T-cell (primary cell): ENCODE results near the gene HCST. TPM values are rescaled to one million over a fixed set of nuclear protein-coding genes. Genes with fewer than 3 reads are reported as not detected.
A peak's percentile ranks its signal among the peaks of the same experiment; 100 is the strongest.

Experiments
- ATAC-seq, 4 experiments: fragments of 200-7000 bp in 3 of 4; fragments of 150-1000 bp in 1 of 4; cut with Tn5 transposase; replicated peaks in 1 of 4; 1 replicate in 3 of 4; 2 replicates in 1 of 4; pipeline ENCODE4 v1.10.0; 2021; ENCODE audit warnings: moderate library complexity in 3 of 4, mild to moderate bottlenecking in 2 of 4, moderate number of reproducible peaks in 1 of 4
- CTCF ChIA-PET, 2 donors: fragments of 300-600 bp; sonication (Branson Sonifier 250); formaldehyde crosslinking; loops; one replicate each; lab custom pipeline; 2022; ENCODE audit warnings: antibody characterized with exemption in 2 of 2; lab: Charles Lee
- POLR2A ChIA-PET, 2 donors: fragments of 300-600 bp; sonication (Branson Sonifier 250); formaldehyde crosslinking; loops; one replicate each; lab custom pipeline; 2022; ENCODE audit warnings: antibody characterized with exemption in 2 of 2; lab: Charles Lee
- DNase-seq, 35 experiments: peaks; one replicate each; pipeline versions ENCODE4 v3.0.0 to v3.0.0-alpha.2; 2013 to 2023
- H3K27ac ChIP-seq: one replicate; pipeline ENCODE4 v1.5.1; 2013; ENCODE audit warnings: low read length
- H3K27me3 ChIP-seq, 2 experiments: replicated peaks in 1 of 2; 1 replicate in 1 of 2; 2 replicates in 1 of 2; pipeline versions ENCODE4 v1.6.1 to v1.7.0; 2013; ENCODE audit warnings: low read length in 1 of 2, mixed read lengths in 1 of 2; ENCODE audit not compliant: control insufficient read depth in 2 of 2, insufficient read depth in 2 of 2; ENCODE audit errors: extremely low read depth in 1 of 2
- H3K36me3 ChIP-seq, 2 donors: 1 replicate in 1 of 2; 2 replicates in 1 of 2; pipeline versions ENCODE4 v1.6.1 to v1.7.0; 2013; ENCODE audit warnings: low read length in 1 of 2; ENCODE audit not compliant: control insufficient read depth in 2 of 2, insufficient read depth in 1 of 2; ENCODE audit errors: extremely low read depth in 1 of 2
- H3K4me1 ChIP-seq, 2 experiments: 1 replicate in 1 of 2; 2 replicates in 1 of 2; pipeline versions ENCODE4 v1.6.1 to v1.7.0; 2013; ENCODE audit warnings: low read length in 2 of 2, mixed read lengths in 1 of 2; ENCODE audit not compliant: insufficient read depth in 2 of 2, control insufficient read depth in 1 of 2; ENCODE audit errors: extremely low read depth in 1 of 2
- H3K4me3 ChIP-seq, 2 donors: 1 replicate in 1 of 2; 2 replicates in 1 of 2; pipeline versions ENCODE4 v1.5.1 to v1.7.0; 2013; ENCODE audit warnings: mild to moderate bottlenecking in 2 of 2, low read length in 1 of 2, moderate library complexity in 1 of 2; ENCODE audit not compliant: control insufficient read depth in 1 of 2; ENCODE audit errors: extremely low read depth in 1 of 2
- H3K9me3 ChIP-seq: 2 replicates; pipeline ENCODE4 v1.7.0; 2013
- H3K27ac Mint-ChIP-seq, 2 donors: one replicate each; pipeline ENCODE4 v1.8.0; 2020 to 2021; ENCODE audit warnings: mild to moderate bottlenecking in 2 of 2, mixed read lengths in 2 of 2
- H3K27me3 Mint-ChIP-seq, 2 donors: one replicate each; pipeline ENCODE4 v1.8.0; 2021 to 2022; ENCODE audit warnings: mixed read lengths in 2 of 2
- H3K36me3 Mint-ChIP-seq: one replicate; pipeline ENCODE4 v1.8.0; 2021; ENCODE audit warnings: mixed read lengths
- H3K4me1 Mint-ChIP-seq, 3 donors: one replicate each; pipeline ENCODE4 v1.8.0; 2020 to 2022; ENCODE audit warnings: mixed read lengths in 3 of 3, mild to moderate bottlenecking in 1 of 3
- H3K4me3 Mint-ChIP-seq, 3 donors: one replicate each; pipeline ENCODE4 v1.8.0; 2020 to 2022; ENCODE audit warnings: mild to moderate bottlenecking in 3 of 3, mixed read lengths in 3 of 3, moderate library complexity in 3 of 3
- H3K9me3 Mint-ChIP-seq, 3 donors: one replicate each; pipeline ENCODE4 v1.8.0; 2020 to 2022; ENCODE audit warnings: mixed read lengths in 3 of 3
- WGBS: methylation state at CpG from one replicate; pipeline ENCODE4 v1.1.5; 2013; ENCODE audit warnings: missing lambda C conversion rate; ENCODE audit not compliant: insufficient coverage; 5-methylcytosine and 5-hydroxymethylcytosine counted together
- total RNA-seq, 35 experiments: library from RNA in 6 of 35; stranded (reverse) in 6 of 35; fragments of 120-200 nt in 1 of 35; gene quantifications; one replicate each; pipeline versions ENCODE4 v1.2.1 to v1.2.4 and lab custom pipeline; 2013 to 2026

Gene HCST
- total RNA-seq, 5 donors from 2014 or later (not counting 1 experiment from before 2014, with no cell fraction given): 60.1 to 165 (median 77.2) TPM

DNA sequence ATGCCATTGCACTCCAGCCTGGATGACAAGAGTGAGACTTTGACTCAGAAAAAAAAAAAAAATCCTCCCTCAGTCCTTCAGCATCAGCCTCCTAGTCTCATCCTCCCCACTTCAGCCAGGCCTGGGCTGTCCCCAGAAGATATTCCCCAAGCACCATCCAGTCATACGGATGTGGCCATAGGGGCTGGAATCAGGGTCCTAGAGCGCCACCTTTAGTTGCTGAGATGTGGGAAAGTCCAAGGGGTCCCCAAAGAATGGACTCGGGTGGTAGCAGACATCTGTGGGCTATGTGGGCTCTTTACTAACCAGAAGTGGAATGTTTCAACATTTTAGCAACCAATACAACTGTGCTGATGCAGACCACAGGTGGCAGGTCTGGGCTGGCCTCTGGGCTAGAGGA, 8.8 kb downstream of the HCST start:
- DNase-seq: no peak
- peaks cover 7 to 39% of the 10 kb centered on the region in 2 experiments for H3K4me1 ChIP-seq
- no peaks in the 10 kb centered on the region for H3K27me3 ChIP-seq
- no peaks in the 10 kb centered on the region for H3K9me3 ChIP-seq
- H3K27ac Mint-ChIP-seq: no peak overlapping the region
- 67% methylated on average over 1 of the region's 3 CpGs for WGBS
- ChIA-PET POLR2A (no interaction called here), CTCF (no interaction called here)
- H3K36me3 ChIP-seq: no peaks in the 10 kb centered on the region
- H3K27ac ChIP-seq: no peak overlapping the region
- no peaks in the 10 kb centered on the region for H3K9me3 Mint-ChIP-seq
- no peak overlapping the region for H3K4me3 ChIP-seq
- peaks cover 26 to 37% (median 28%) of the 10 kb centered on the region in 3 donors for H3K4me1 Mint-ChIP-seq
- H3K36me3 Mint-ChIP-seq: no peaks in the 10 kb centered on the region
- ATAC-seq: no peak
- no peak overlapping the region for H3K4me3 Mint-ChIP-seq
- no peaks in the 10 kb centered on the region for H3K27me3 Mint-ChIP-seq

DNA sequence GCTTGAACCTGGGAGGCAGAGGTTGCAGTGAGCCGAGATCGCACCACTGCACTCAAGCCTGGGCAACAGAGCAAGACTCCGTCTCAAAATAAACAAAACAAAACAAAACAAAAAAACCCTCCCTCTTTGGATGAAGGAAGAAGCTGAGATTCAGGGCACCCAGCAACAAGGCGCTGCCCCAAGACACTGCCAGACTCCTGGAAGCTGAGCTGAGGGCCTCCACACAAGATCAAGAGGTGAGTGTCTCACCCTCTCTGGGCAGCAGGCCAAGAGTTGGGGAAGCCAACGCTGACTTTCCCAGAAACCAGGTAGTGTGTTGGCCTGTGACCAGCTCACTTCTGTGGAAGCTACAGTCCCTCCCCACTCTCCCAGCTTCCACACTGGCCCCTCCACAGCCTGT, 9.5 kb downstream of the HCST start:
- Histone ChIP-seq H3K9me3 (no peaks in the 10 kb centered on the region), H3K27me3 (no peaks in the 10 kb centered on the region), H3K4me1 (peaks cover 7 to 35% of the 10 kb centered on the region in 2 experiments), H3K36me3 (no peaks in the 10 kb centered on the region), H3K4me3 (no peak overlapping the region), H3K27ac (no peak overlapping the region)
- no peaks in the 10 kb centered on the region for H3K9me3 Mint-ChIP-seq
- H3K4me3 Mint-ChIP-seq: no peak overlapping the region
- no peak overlapping the region for H3K27ac Mint-ChIP-seq
- no peaks in the 10 kb centered on the region for H3K27me3 Mint-ChIP-seq
- CTCF ChIA-PET: no interaction called here
- 0% methylated on average over 1 of the region's 5 CpGs for WGBS
- H3K36me3 Mint-ChIP-seq: no peaks in the 10 kb centered on the region
- DNase-seq (no peak), ATAC-seq (peak in 2 of 4 experiments; percentile 43 to 44)
- H3K4me1 Mint-ChIP-seq: peaks cover 26 to 37% (median 28%) of the 10 kb centered on the region in 3 donors
- POLR2A ChIA-PET: interaction anchor here in 1 of 2 donors (0.5 kb wide), 1 partner anchor 227 kb away, joined by 7 read pairs; no protein-coding TSS in a partner anchor

DNA sequence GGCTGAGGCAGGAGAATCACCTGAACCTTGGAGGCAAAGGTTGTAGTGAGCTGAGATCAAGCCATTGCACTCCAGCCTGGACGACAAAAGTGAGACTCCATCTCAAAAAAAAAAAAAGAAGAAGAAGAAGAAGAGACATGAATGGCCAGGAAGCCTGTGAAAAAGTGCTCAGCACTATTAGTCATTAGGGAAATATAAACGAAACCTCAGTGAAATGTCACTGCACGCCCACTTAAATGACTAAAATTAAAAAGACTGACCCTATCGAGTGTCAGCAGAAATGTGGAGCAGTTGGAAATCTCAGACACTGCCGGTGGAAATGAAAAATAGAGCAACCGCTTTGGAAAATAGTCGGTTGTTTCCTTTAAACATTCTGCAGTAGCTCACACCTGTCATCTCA, 11.3 kb downstream of the HCST start:
- ChIA-PET POLR2A (interaction anchor here in 1 of 2 donors (0.6 kb wide), 1 partner anchor 181 kb away, joined by 3 read pairs; no protein-coding TSS in a partner anchor), CTCF (no interaction called here)
- Mint-ChIP-seq H3K9me3 (no peaks in the 10 kb centered on the region), H3K27me3 (no peaks in the 10 kb centered on the region), H3K4me3 (no peak overlapping the region), H3K36me3 (no peaks in the 10 kb centered on the region), H3K27ac (no peak overlapping the region), H3K4me1 (peaks cover 19 to 25% (median 20%) of the 10 kb centered on the region in 3 donors)
- Histone ChIP-seq H3K4me1 (peaks cover 7 to 19% of the 10 kb centered on the region in 2 experiments), H3K27ac (no peak overlapping the region), H3K27me3 (no peaks in the 10 kb centered on the region), H3K4me3 (no peak overlapping the region), H3K9me3 (no peaks in the 10 kb centered on the region), H3K36me3 (no peaks in the 10 kb centered on the region)
- ATAC-seq: no peak
- WGBS: 51% methylated on average over 5 of the region's 7 CpGs
- no peak for DNase-seq

DNA sequence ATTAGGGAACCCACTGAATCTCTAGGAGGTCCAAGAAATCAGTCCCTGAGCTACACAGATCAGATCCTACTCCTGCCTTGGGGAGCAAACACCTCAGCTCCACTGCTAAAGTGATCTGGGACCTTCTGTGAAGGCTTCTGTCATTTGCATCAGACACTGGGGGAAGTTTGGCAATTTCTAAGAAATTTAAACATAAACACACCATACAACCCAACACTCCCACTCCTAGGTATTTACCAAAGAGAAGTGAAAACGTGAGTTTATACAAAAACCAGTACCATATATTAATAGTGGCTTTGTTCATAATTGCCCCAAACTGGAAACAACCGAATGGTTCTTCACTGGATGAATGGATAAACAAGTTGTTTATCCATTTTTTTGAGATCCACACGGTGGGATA, 13.1 kb downstream of the HCST start:
- H3K4me3 ChIP-seq: no peak overlapping the region
- H3K27ac ChIP-seq: no peak overlapping the region
- ATAC-seq: no peak
- Mint-ChIP-seq H3K27me3 (no peaks in the 10 kb centered on the region), H3K36me3 (no peaks in the 10 kb centered on the region), H3K4me1 (peaks cover 5 to 12% (median 11%) of the 10 kb centered on the region in 3 donors), H3K4me3 (no peak overlapping the region), H3K27ac (no peak overlapping the region), H3K9me3 (no peaks in the 10 kb centered on the region)
- no peaks in the 10 kb centered on the region for H3K36me3 ChIP-seq
- DNase-seq: no peak
- H3K4me1 ChIP-seq: peaks cover 0 to 9% of the 10 kb centered on the region in 2 experiments
- H3K27me3 ChIP-seq: no peaks in the 10 kb centered on the region
- POLR2A ChIA-PET: interaction anchor here in 1 of 2 donors (0.8 kb wide), 1 partner anchor 14 kb away, joined by 21 read pairs; no protein-coding TSS in a partner anchor
- CTCF ChIA-PET: interaction anchor here in 1 of 2 donors (0.6 to 0.7 kb wide), 2 partner anchors 23 to 31 kb away, joined by 3 to 7 read pairs; no protein-coding TSS in a partner anchor
- no peaks in the 10 kb centered on the region for H3K9me3 ChIP-seq
- WGBS: no CpG with 5 or more reads among the region's 3 CpGs

DNA sequence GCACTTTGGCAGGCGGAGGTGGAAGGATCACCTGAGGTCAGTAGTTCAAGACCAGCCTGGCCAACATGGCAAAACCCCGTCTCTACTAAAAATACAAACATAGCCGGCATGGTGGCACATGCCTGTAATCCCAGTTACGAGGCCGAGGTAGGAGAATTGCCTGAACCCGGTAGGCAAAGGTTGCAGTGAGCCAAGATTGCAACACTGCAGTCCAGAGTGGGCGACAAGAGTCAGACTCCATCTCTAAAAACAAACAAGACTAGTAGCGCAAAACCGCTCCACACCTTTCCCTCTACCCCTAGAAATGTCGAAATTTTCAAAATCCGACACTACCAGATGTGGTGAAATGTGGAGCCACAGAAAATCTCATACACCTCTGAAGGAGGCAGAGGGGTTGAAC, 17.0 kb downstream of the HCST start:
- Mint-ChIP-seq H3K36me3 (no peaks in the 10 kb centered on the region), H3K9me3 (no peaks in the 10 kb centered on the region), H3K27ac (no peak overlapping the region), H3K4me3 (no peak overlapping the region), H3K4me1 (no peaks in the 10 kb centered on the region), H3K27me3 (no peaks in the 10 kb centered on the region)
- no peak overlapping the region for H3K4me3 ChIP-seq
- no peak overlapping the region for H3K27ac ChIP-seq
- H3K27me3 ChIP-seq: no peaks in the 10 kb centered on the region
- ChIA-PET POLR2A (no interaction called here), CTCF (no interaction called here)
- DNase-seq (no peak), ATAC-seq (no peak)
- 97% methylated on average over 6 of the region's 11 CpGs for WGBS
- no peaks in the 10 kb centered on the region for H3K36me3 ChIP-seq
- H3K4me1 ChIP-seq: no peaks in the 10 kb centered on the region
- H3K9me3 ChIP-seq: no peaks in the 10 kb centered on the region

DNA sequence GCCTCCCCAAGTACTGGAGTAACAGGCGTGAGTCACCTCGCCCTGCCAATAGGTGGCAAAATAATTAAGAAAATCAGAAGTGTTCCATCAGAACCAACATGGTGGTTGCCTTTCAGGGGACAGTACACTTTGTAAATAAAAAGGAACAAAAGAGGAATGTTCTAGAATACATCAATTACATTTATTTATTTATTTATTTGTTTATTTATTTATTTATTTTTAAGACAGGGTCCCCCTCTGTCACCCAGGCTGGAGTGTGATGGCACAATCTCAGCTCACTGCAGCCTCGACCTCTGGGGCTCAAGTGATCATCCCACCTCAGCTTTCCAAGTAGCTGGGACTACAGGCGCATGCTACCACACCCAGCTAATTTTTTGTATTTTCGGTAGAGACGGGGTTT, 18.7 kb downstream of the HCST start:
- H3K36me3 Mint-ChIP-seq: peaks cover 9% of the 10 kb centered on the region
- H3K27ac Mint-ChIP-seq: no peak overlapping the region
- 90% methylated on average over 3 of the region's 6 CpGs for WGBS
- DNase-seq (no peak), ATAC-seq (no peak)
- no peaks in the 10 kb centered on the region for H3K4me1 Mint-ChIP-seq
- POLR2A ChIA-PET: interaction anchor here in 1 of 2 donors (0.7 kb wide), 1 partner anchor 9 kb away, joined by 3 read pairs; no protein-coding TSS in a partner anchor
- Histone ChIP-seq H3K9me3 (no peaks in the 10 kb centered on the region), H3K27me3 (no peaks in the 10 kb centered on the region), H3K4me1 (no peaks in the 10 kb centered on the region), H3K36me3 (no peaks in the 10 kb centered on the region), H3K4me3 (no peak overlapping the region), H3K27ac (no peak overlapping the region)
- CTCF ChIA-PET: no interaction called here
- H3K4me3 Mint-ChIP-seq: no peak overlapping the region
- peaks cover 0 to 11% (median 2%) of the 10 kb centered on the region in 3 donors for H3K9me3 Mint-ChIP-seq
- H3K27me3 Mint-ChIP-seq: no peaks in the 10 kb centered on the region
